ENCODE measurements around the gene HID1.
A peak's percentile ranks its signal among the peaks of the same experiment; 100 is the strongest.
"Not testable (repeated sequence)": the region's sequence is repeated elsewhere in the genome, so short reads cannot be mapped to it uniquely, and the experiment has no call there.

Gene HID1

GRCh38 chr17:74970395-74970794, 2.2 kb downstream of the HID1 start:
- no peak for DNase-seq (ENCODE audit: low read depth)

DNA sequence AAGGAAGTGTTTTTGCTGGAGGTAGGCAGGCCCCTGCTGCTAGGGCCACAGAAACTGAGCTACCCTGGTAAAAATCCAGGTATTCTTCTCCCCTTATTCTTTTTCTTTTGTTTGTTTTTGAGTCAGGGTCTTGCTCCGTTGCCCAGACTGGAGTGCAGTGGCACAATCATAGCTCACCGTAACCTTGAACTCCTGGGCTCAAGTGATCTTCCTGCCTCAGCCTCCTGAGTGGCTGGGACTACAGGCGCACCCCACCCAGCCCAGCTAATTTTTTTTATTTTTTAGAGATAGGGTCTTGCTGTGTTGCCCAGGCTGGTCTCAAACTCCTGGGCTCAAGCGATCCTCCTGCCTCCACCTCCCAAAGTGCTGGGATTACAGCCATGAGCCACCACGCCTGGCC, 3.1 kb downstream of the HID1 start:
- DNase-seq (ENCODE audit: low read depth), result not testable (repeated sequence)

GRCh38 chr17:74968361-74968780, 4.2 kb downstream of the HID1 start:
- no peak for DNase-seq (ENCODE audit: low read depth)

DNA sequence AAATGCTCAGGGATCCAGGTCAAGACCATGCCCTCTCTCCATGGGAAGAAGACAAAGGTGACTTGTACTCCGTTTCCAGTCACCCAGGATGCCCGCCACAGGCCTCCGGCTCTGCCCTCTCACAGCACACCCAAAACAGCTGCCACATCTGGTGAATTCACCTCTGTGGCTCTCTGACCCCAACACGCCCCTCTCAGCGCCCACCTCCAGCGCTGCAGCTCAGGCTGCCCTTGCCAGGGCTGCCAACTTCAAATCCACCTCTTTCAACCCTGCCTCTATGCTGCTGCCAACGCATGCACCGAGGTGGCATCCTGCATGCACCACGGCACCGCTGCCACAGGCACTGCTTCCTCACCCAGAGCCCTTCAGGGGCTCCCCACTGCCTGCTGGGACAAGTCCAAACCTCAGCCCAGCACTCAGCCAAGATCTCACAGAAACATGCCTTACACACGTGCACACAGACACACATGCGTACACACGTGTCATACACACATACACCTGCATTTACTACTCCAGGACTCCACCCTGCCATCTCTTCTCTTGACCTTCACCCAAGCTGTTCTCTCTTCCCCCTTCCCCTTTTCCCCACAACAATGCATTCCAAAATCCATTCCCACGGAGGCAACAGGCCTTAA, 7.5 kb downstream of the HID1 start:
- DNase-seq (ENCODE audit: low read depth), result no peak

GRCh38 chr17:74964246-74964761, 8.3 kb downstream of the HID1 start:
- DNase-seq (ENCODE audit: low read depth), result no peak

- DNase-seq (ENCODE audit: low read depth), result no peak
Measured at GRCh38 chr17:74963656-74964055, 8.9 kb downstream of the HID1 start.

- DNase-seq (ENCODE audit: low read depth), result no peak
Measured at GRCh38 chr17:74962622-74963394, 9.8 kb downstream of the HID1 start.

DNA sequence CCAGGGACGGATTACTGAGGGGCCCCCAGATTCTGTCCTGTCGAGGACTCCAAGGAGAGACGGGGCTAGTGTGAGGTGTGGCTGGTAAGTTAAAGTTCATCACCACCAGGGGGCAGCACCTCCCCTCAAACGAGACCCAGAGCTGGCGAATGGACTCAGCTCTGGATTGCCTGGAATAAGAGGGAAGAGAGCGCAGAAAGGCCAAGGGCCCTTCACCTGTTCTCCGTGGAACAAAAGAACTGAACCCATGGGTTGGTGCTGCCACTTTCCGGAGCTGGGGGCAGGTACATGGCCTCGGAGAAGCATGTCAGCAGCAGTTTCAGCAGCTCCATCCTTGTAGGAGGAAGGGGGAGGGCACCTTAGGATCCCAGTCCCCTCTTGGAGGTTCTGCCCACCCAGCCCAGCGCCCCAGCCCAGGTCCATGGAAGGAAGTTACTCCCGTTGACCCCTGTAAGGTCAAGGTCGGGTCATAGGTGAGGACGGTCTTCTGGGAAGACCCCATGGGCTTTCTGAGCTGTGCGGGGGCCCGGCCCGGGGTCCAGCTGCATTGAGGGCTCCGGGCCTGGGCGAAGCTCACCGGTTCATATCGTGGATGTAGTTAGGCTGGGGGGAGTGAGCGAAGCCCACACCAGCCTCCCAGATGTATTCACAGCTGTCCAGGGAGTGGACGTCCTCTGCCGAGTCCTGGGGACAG, 10.8 kb downstream of the HID1 start:
- DNase-seq (ENCODE audit: low read depth), result peak; percentile 74

GRCh38 chr17:74960570-74961342, 11.8 kb downstream of the HID1 start:
- DNase-seq (ENCODE audit: low read depth), result no peak

DNA sequence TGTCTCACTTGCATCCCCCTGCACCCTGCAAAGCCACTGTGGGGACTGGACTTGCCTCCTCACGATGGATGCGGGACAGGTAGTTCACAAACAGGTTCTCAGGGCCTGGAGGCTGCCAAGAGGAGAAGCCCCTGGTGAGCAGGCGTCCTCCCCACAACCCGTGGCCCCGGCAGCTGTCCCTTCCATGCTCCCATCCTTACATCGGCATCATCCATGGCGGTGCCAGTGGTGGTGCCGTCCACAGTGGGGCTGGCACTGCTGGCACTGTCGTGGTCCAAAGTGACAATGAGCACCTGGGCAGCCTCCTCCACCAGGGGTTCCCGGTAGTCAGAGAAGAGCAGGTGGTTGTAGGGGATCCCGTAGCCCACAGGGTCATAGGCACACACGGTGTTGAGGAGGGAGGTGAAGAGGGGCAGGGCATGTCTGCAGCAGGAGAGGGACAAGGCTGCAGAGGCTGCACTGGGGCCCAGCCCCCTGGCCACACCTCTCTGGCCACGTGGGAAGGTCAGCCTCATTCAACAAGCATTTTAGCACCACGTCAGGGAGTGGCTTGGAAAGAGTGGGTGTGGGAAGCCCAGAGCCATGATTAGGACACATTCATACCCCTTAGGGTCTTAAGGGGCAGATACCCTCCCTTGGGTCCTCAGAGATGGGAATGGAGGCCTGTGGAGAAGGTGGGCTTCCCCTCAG, 12.6 kb downstream of the HID1 start:
- DNase-seq (ENCODE audit: low read depth), result no peak

- DNase-seq (ENCODE audit: low read depth), result peak; percentile 67
Measured at GRCh38 chr17:74957935-74958740, 14.4 kb downstream of the HID1 start.

- DNase-seq (ENCODE audit: low read depth), result no peak
Measured at GRCh38 chr17:74956093-74956492, 16.5 kb downstream of the HID1 start.

- no peak for DNase-seq (ENCODE audit: low read depth)
Measured at GRCh38 chr17:74954665-74955421, 17.7 kb downstream of the HID1 start.

DNA sequence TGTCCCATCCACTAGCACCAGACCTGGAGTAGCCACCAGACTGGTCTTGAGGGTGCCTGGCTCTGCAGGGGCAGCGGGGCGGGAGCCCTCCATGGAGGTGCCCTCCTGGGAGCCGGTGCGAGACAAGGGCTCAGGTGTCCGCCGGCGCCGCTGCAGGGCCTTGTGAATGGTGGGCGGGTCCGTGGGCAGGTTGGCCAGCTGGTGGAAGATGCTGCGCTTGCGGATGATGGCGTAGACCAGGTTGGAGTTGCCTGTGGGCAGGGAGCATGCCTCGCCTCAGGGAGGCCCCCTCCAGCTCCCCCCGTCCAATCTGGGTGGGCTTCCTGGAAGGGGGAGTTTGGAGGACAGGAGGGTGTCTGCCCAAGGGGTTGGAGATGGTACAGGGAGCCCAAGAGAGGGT, 18.4 kb downstream of the HID1 start:
- DNase-seq (ENCODE audit: low read depth), result no peak

- no peak for DNase-seq (ENCODE audit: low read depth)
Measured at GRCh38 chr17:74953134-74953687, 19.3 kb downstream of the HID1 start.

- DNase-seq (ENCODE audit: low read depth), result no peak
Measured at GRCh38 chr17:74952431-74953133, 20.0 kb downstream of the HID1 start.

DNA sequence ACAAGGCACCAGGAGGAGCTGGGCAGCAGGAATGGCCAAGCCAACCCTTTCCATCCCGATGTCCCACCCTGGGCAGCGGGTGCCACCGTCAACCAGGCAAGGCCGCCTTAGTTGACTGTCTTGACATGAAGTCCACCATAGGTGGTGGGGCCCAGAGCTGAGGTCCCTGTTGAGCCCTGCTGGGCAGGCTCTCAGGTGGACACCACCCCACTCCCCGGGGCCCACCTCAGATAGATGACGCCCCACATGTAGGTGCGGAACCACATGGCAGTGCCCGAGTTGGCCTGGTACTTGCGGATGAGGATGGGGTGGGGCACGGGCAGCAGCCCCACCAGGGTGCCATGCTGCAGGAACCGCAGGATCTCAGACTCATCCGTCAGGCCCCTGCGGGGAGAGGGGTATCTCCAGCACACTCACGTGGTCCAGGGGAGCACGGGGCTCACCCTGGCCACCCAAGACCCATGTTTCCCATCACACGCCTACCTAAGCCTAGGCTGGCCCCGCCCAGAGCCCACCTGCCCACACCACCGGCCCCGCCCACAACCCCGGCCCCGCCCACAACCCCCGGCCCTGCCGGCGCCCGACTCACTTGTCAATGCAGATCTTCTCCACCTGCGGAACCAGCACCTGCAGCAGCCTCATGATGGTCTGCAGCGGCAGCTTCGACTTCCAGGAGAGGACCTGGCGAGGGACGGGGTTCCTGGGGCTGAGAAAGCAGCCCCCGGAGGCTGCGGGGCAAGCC, 20.7 kb downstream of the HID1 start:
- DNase-seq (ENCODE audit: low read depth), result no peak

GRCh38 chr17:74951065-74951464, 21.5 kb downstream of the HID1 start:
- DNase-seq (ENCODE audit: low read depth), result no peak
